HFFc6 (cell line): ENCODE results near the gene MYD88. TPM values are rescaled to one million over a fixed set of nuclear protein-coding genes. Genes with fewer than 3 reads are reported as not detected.

Experiments used
- DNase-seq: peaks from one replicate; pipeline ENCODE4 v3.0.0-alpha.2; 2018
- H3K27ac Mint-ChIP-seq: 2 replicates; pipeline ENCODE4 v1.8.0; 2020; ENCODE audit warnings: mild to moderate bottlenecking, mixed read lengths
- H3K27me3 Mint-ChIP-seq: 2 replicates; pipeline ENCODE4 v1.8.0; 2021; ENCODE audit warnings: mild to moderate bottlenecking, moderate library complexity, mixed read lengths; ENCODE audit not compliant: insufficient read depth
- H3K36me3 Mint-ChIP-seq: 2 replicates; pipeline ENCODE4 v1.8.0; 2021; ENCODE audit warnings: low read depth, mixed read lengths
- H3K4me1 Mint-ChIP-seq: 2 replicates; pipeline ENCODE4 v1.8.0; 2020; ENCODE audit warnings: low read depth, mixed read lengths
- H3K4me3 Mint-ChIP-seq: 2 replicates; pipeline ENCODE4 v1.8.0; 2020; ENCODE audit warnings: mild to moderate bottlenecking, moderate library complexity, mixed read lengths
- H3K9me3 Mint-ChIP-seq: 2 replicates; pipeline ENCODE4 v1.8.0; 2020; ENCODE audit warnings: mild to moderate bottlenecking, mixed read lengths
- total RNA-seq, 6 experiments: library from RNA; stranded (reverse); fragmentation: NEBNext Ultra II Directional; extraction: Animal tissue kit (Norgen Biotek cat#: 25700); gene quantifications; 2 replicates in 1 of 6; 3 replicates in 5 of 6; pipeline ENCODE4 v1.2.3, GENCODE V29; 2021
- TF ChIP-seq, protein P1 (sequence below): fragments of 200-600 bp; sonication (generic); IDR thresholded peaks from 2 replicates; pipeline ENCODE4 v1.5.0; 2021; ENCODE audit warnings: antibody characterized with exemption, mild to moderate bottlenecking

Gene MYD88
- total RNA-seq, 6 experiments from 2014 or later, result 25.1 to 31.9 (median 28.4) TPM

GRCh38 chr3:38121832-38122461 is 16.5 kb upstream of the MYD88 start:
- no peak for DNase-seq
- Mint-ChIP-seq H3K27ac (no peak overlapping the region), H3K4me3 (no peak overlapping the region), H3K9me3 (no peaks in the 10 kb centered on the region), H3K4me1 (no peaks in the 10 kb centered on the region), H3K36me3 (peaks cover 4% of the 10 kb centered on the region; the same call in 1 of the 2 replicates), H3K27me3 (peaks cover 2% of the 10 kb centered on the region; the same call in 1 of the 2 replicates)
- TF ChIP-seq, protein P1, sequence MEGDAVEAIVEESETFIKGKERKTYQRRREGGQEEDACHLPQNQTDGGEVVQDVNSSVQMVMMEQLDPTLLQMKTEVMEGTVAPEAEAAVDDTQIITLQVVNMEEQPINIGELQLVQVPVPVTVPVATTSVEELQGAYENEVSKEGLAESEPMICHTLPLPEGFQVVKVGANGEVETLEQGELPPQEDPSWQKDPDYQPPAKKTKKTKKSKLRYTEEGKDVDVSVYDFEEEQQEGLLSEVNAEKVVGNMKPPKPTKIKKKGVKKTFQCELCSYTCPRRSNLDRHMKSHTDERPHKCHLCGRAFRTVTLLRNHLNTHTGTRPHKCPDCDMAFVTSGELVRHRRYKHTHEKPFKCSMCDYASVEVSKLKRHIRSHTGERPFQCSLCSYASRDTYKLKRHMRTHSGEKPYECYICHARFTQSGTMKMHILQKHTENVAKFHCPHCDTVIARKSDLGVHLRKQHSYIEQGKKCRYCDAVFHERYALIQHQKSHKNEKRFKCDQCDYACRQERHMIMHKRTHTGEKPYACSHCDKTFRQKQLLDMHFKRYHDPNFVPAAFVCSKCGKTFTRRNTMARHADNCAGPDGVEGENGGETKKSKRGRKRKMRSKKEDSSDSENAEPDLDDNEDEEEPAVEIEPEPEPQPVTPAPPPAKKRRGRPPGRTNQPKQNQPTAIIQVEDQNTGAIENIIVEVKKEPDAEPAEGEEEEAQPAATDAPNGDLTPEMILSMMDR, result no peak

- DNase-seq, result no peak
- Mint-ChIP-seq H3K4me1 (no peaks in the 10 kb centered on the region), H3K36me3 (peaks cover 9% of the 10 kb centered on the region; the same call in 1 of the 2 replicates), H3K4me3 (no peak overlapping the region), H3K9me3 (no peaks in the 10 kb centered on the region), H3K27me3 (peaks cover 2% of the 10 kb centered on the region; the same call in 1 of the 2 replicates), H3K27ac (no peak overlapping the region)
- TF ChIP-seq, protein P1, result no peak
These were observed 15.7 kb upstream of the MYD88 start for GRCh38 chr3:38122712-38123290.

DNA sequence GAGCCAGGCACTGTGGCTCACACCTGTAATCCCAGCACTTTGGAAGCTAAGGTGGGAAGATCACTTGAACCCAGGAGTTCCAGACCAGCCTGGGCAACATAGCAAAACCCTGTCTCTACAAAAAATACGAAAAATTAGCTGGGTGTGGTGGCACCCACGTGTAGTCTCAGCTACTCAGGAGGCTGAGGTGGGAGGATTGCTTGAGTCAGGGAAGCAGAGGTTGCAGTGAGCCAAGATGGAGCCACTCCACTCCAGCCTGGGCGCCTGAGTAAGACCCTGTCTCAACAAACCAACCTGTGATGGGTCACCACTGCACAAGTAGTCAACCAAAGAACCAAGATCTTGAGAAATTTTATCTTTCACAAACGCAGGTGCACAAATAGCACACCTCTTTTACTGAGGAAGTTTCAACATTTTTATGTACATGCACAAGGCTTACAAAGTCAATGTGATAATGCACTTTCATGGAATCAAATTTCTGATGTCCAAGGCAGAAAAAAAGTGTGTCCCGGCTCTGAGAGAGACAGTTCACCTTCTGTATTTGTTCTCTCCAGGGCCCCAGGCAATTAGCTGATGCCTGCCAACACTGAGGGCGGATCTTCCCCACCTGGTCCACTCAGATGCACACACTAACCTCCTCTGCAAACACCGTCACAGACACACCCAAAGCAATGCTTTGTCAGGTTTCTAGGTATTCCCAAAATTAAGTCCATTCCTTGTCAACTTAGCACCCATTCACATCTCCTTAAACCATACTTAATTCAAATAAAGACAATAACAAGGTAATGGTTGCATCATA is 13.9 kb upstream of the MYD88 start:
- Mint-ChIP-seq H3K9me3 (no peaks in the 10 kb centered on the region), H3K4me1 (no peaks in the 10 kb centered on the region), H3K27me3 (no peaks in the 10 kb centered on the region; the same call in 1 of the 2 replicates), H3K27ac (no peak overlapping the region), H3K36me3 (peaks cover 9% of the 10 kb centered on the region; the same call in 1 of the 2 replicates), H3K4me3 (no peak overlapping the region)
- TF ChIP-seq, protein P1, result no peak
- DNase-seq, result no peak

GRCh38 chr3:38125305-38126120 is 12.9 kb upstream of the MYD88 start:
- H3K4me1 Mint-ChIP-seq, result no peaks in the 10 kb centered on the region
- H3K27ac Mint-ChIP-seq, result no peak overlapping the region
- no peak for DNase-seq
- TF ChIP-seq, protein P1, result no peak
- H3K27me3 Mint-ChIP-seq, result no peaks in the 10 kb centered on the region; the same call in 1 of the 2 replicates
- H3K4me3 Mint-ChIP-seq, result no peak overlapping the region
- H3K36me3 Mint-ChIP-seq, result peaks cover 13% of the 10 kb centered on the region; the same call in 1 of the 2 replicates
- no peaks in the 10 kb centered on the region for H3K9me3 Mint-ChIP-seq
